ENCODE results near the gene MAGEC1. TPM values are rescaled to one million over a fixed set of nuclear protein-coding genes. Genes with fewer than 3 reads are reported as not detected.

The MAGEC1 gene
- polyA plus RNA-seq, 1 of the 3 experiments (the other 2 are of a cell fraction) = 22.2 TPM

DNA sequence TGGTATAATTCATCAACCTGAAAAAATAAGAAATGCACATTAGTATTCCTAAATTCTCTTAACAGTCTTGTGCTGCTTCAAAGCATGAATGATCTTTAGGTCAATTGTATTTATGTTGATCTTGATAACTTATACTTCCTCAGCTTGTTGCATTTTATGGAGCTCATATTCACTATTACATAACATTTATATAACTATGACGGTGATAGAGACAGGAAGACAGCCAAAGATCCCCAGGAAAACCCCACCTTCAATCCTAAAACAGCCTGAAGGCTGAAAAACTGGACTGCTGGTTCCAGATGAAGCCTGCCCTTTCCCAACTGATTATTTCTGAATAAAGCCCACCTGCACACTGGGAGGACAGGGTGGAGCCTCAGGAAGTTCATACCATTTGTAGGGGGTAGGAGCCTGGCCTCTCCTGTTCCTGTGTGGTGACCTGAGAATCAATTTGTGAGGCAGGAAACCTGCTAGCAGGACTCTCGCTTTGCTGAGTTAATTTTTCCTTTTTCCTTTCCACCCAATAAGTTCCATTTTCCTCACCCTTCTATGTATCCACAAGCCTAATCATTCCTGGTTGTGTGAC is 30.5 kb downstream of the MAGEC1 start:
- POLR2A ChIA-PET = no interaction called here

More for the DNA sequence above, 30.5 kb downstream of the MAGEC1 start:
- H4K20me1 ChIP-seq (ENCODE audit: insufficient read depth) = no peaks in the 10 kb centered on the region
- no peaks in the 10 kb centered on the region for H3K27me3 ChIP-seq (ENCODE audit: insufficient read depth)
- H3K9ac ChIP-seq = no peak overlapping the region
- no peaks in the 10 kb centered on the region for H3K4me1 ChIP-seq (ENCODE audit: control insufficient read depth in 1 of 2, insufficient read depth in 2 of 2, low read depth in 1 of 2, low read length in 1 of 2)
- H3F3A ChIP-seq (replicated peaks; ENCODE audit: insufficient read depth) = no peaks in the 10 kb centered on the region
- no peaks in the 10 kb centered on the region for H3K79me2 ChIP-seq (ENCODE audit: insufficient read depth)
- CTCF ChIA-PET = no interaction called here
- no peaks in the 10 kb centered on the region; the same call in 1 of the 2 replicates for H3K9me2 ChIP-seq
- no peak overlapping the region for H2AFZ ChIP-seq (ENCODE audit: low read depth)
- no peak overlapping the region for H3K4me3 ChIP-seq (ENCODE audit: low read depth in 2 of 2, low read length in 1 of 2)
- WGBS (ENCODE audit: low lambda C conversion rate) = 21% methylated on average over 2 of the region's 2 CpGs
- no peaks in the 10 kb centered on the region for H3K36me3 ChIP-seq (replicated peaks in 1 of 2; ENCODE audit: control insufficient read depth in 1 of 2, insufficient read depth in 2 of 2, low read length in 1 of 2)
- H3K27ac ChIP-seq (ENCODE audit: low read depth in 2 of 2, low read length in 1 of 2) = no peak overlapping the region
- DNase-seq = no peak
- H3K9me3 ChIP-seq = no peaks in the 10 kb centered on the region
- no peak overlapping the region for H3K4me2 ChIP-seq
- no peak for TF ChIP-seq YY1 (IDR thresholded peaks at IDR 0.05; ENCODE audit: low read depth)
- TF ChIP-seq ZBTB33 (IDR thresholded peaks at IDR 0.05; ENCODE audit: borderline replicate concordance, low read depth) = no peak
- no peak for TF ChIP-seq RXRA (IDR thresholded peaks at IDR 0.05; ENCODE audit: borderline replicate concordance, low read depth)
- TF ChIP-seq JUND (IDR thresholded peaks at IDR 0.05) = no peak
- TF ChIP-seq SMC3 (IDR thresholded peaks at IDR 0.05; ENCODE audit: low read depth, low read length) = no peak
- no peak for TF ChIP-seq FOXM1 (IDR thresholded peaks at IDR 0.05; ENCODE audit: low read depth)
- TF ChIP-seq CHD2 (IDR thresholded peaks at IDR 0.05; ENCODE audit: low read length, partially characterized antibody) = no peak
- no peak for TF ChIP-seq TCF12 (IDR thresholded peaks at IDR 0.05)
- TF ChIP-seq PBX3 (IDR thresholded peaks at IDR 0.05) = no peak
- no peak for TF ChIP-seq CTCF (IDR thresholded peaks at IDR 0.05)
- no peak for TF ChIP-seq RCOR1 (IDR thresholded peaks at IDR 0.05; ENCODE audit: low read length)
- TF ChIP-seq MXI1 (IDR thresholded peaks at IDR 0.05; ENCODE audit: low read depth, low read length) = no peak
- TF ChIP-seq POLR2AphosphoS5 (IDR thresholded peaks at IDR 0.05; ENCODE audit: low read depth, low read length) = no peak
- TF ChIP-seq ELF1 (IDR thresholded peaks at IDR 0.05) = no peak
- no peak for TF ChIP-seq GATA2 (CRISPR knock-in tag; IDR thresholded peaks at IDR 0.05)
- TF ChIP-seq EZH2phosphoT487 (IDR thresholded peaks at IDR 0.05; ENCODE audit: borderline replicate concordance, low read depth) = no peak

All from SK-N-SH (cell line).